Ovary (tissue), 3 donors: ENCODE data around the gene PSMC1.

Source experiments
- CTCF ChIP-seq, 3 donors: fragments of 450-650 bp in 2 of 3; fragments of 200-600 bp in 1 of 3; IDR thresholded peaks; one replicate each; pipeline versions ENCODE4 v1.5.1 to v1.8.0; 2016 to 2022; ENCODE audit warnings: antibody characterized with exemption in 3 of 3, mild to moderate bottlenecking in 1 of 3
- EP300 ChIP-seq: sonication (generic); formaldehyde crosslinking; IDR thresholded peaks from one replicate; pipeline ENCODE4 v1.6.1; 2017; ENCODE audit warnings: antibody characterized with exemption
- POLR2A ChIP-seq: fragments of 450-650 bp; IDR thresholded peaks from one replicate; pipeline ENCODE4 v1.6.1; 2017; ENCODE audit warnings: antibody characterized with exemption, mild to moderate bottlenecking, moderate library complexity
- donor health status: DM: no; HTN: no; CAD: no.

GRCh38 chr14:90308561-90308960 lies 52.2 kb downstream of the PSMC1 start:
- TF ChIP-seq CTCF (IDR thresholded peaks at IDR 0.05) (no peak), POLR2A (no peak), EP300 (no peak)
